GM12878 (cell line): Measurements from ENCODE around the gene GPR17.

Source experiments
- CREB1 ChIP-seq: IDR thresholded peaks from 2 replicates; pipeline ENCODE4 v1.6.1; 2012; ENCODE audit warnings: low read depth, mild to moderate bottlenecking, inconsistent platforms
- CTCF ChIP-seq, 3 experiments: IDR thresholded peaks in 2 of 3; conservative IDR thresholded peaks in 1 of 3; 2 replicates each; pipeline ENCODE4 v1.5.1; 2011; ENCODE audit warnings: low read depth in 3 of 3, low read length in 3 of 3, mild to moderate bottlenecking in 3 of 3, control low read depth in 2 of 3, moderate library complexity in 2 of 3, inconsistent platforms in 1 of 3, mixed read lengths in 1 of 3; ENCODE audit not compliant: control insufficient read depth in 2 of 3, insufficient read depth in 1 of 3; ENCODE audit errors: extremely low read depth in 1 of 3
- POLR2AphosphoS2 ChIP-seq: IDR thresholded peaks from 2 replicates; pipeline ENCODE4 v1.6.1; 2011; ENCODE audit warnings: low read depth, mild to moderate bottlenecking, low read length, improper control_type of control experiment, moderate library complexity
- RFX5 ChIP-seq: IDR thresholded peaks from 2 replicates; pipeline ENCODE4 v1.6.1; 2011; ENCODE audit warnings: low read depth, low read length, improper control_type of control experiment
- RUNX3 ChIP-seq: IDR thresholded peaks from 2 replicates; pipeline ENCODE4 v1.6.1; 2012; ENCODE audit warnings: low read length, inconsistent platforms

- TF ChIP-seq CTCF (IDR thresholded peaks at IDR 0.05 in 2 of 3, conservative IDR thresholded peaks at IDR 0.05 in 1 of 3; ENCODE audit: control insufficient read depth in 2 of 3, extremely low read depth in 1 of 3, insufficient read depth in 1 of 3, low read depth in 3 of 3, low read length in 3 of 3) (no peak), RUNX3 (no peak), RFX5 (no peak), CREB1 (no peak), POLR2AphosphoS2 (no peak)
Observed at GRCh38 chr2:127644066-127645025, 1.6 kb upstream of the GPR17 start.
